Natural killer cell (primary cell): ENCODE data around the gene USP6NL. TPM values are rescaled to one million over a fixed set of nuclear protein-coding genes. Genes with fewer than 3 reads are reported as not detected.

Source experiments
- ATAC-seq, 3 donors: fragments of 150-1000 bp in 2 of 3; fragments of 200-7000 bp in 1 of 3; cut with Tn5 transposase; 1 replicate in 1 of 3; 2 replicates in 2 of 3; pipeline ENCODE4 v1.10.0; 2021; ENCODE audit warnings: mild to moderate bottlenecking in 2 of 3, moderate library complexity in 2 of 3
- DNase-seq, 2 donors: peaks; one replicate each; pipeline versions ENCODE4 v3.0.0 to v3.0.0-alpha.2; 2013 to 2021; ENCODE audit warnings: mixed read lengths in 1 of 2
- H3K27ac ChIP-seq: one replicate; pipeline ENCODE4 v1.5.1; 2013; ENCODE audit warnings: mild to moderate bottlenecking, low read length
- H3K27me3 ChIP-seq: one replicate; pipeline ENCODE4 v1.6.1; 2013; ENCODE audit warnings: low read length; ENCODE audit not compliant: control insufficient read depth, insufficient read depth
- H3K36me3 ChIP-seq: one replicate; pipeline ENCODE4 v1.6.1; 2013; ENCODE audit warnings: low read length; ENCODE audit not compliant: control insufficient read depth, insufficient read depth
- H3K4me1 ChIP-seq: one replicate; pipeline ENCODE4 v1.6.1; 2013; ENCODE audit warnings: low read length; ENCODE audit not compliant: control insufficient read depth, insufficient read depth
- H3K4me3 ChIP-seq: one replicate; pipeline ENCODE4 v1.5.1; 2013; ENCODE audit warnings: low read length
- H3K9me3 ChIP-seq: one replicate; pipeline ENCODE4 v1.6.1; 2013; ENCODE audit warnings: low read length; ENCODE audit not compliant: control insufficient read depth, insufficient read depth
- H3K27ac Mint-ChIP-seq, 2 donors: one replicate each; pipeline ENCODE4 v1.8.0; 2022; ENCODE audit warnings: mild to moderate bottlenecking in 2 of 2, mixed read lengths in 2 of 2, moderate library complexity in 1 of 2
- H3K27me3 Mint-ChIP-seq, 2 donors: one replicate each; pipeline ENCODE4 v1.8.0; 2022; ENCODE audit warnings: low read depth in 2 of 2, mixed read lengths in 2 of 2
- H3K36me3 Mint-ChIP-seq: one replicate; pipeline ENCODE4 v1.8.0; 2022; ENCODE audit warnings: mixed read lengths
- H3K4me1 Mint-ChIP-seq, 2 donors: one replicate each; pipeline ENCODE4 v1.8.0; 2022; ENCODE audit warnings: mixed read lengths in 2 of 2
- H3K4me3 Mint-ChIP-seq: one replicate; pipeline ENCODE4 v1.8.0; 2022; ENCODE audit warnings: mild to moderate bottlenecking, moderate library complexity, mixed read lengths
- H3K9me3 Mint-ChIP-seq, 2 donors: one replicate each; pipeline ENCODE4 v1.8.0; 2022; ENCODE audit warnings: mixed read lengths in 2 of 2
- CTCF ChIP-seq: fragments of 200-600 bp; IDR thresholded peaks from one replicate; pipeline ENCODE4 v1.8.0; 2022; ENCODE audit warnings: antibody characterized with exemption
- WGBS: methylation state at CpG from one replicate; pipeline ENCODE4 v1.1.7; 2013; ENCODE audit warnings: missing lambda C conversion rate; ENCODE audit not compliant: insufficient coverage; 5-methylcytosine and 5-hydroxymethylcytosine counted together
- intact Hi-C: fragments of 100-400 bp; cut with micrococcal nuclease; formaldehyde crosslinking; loops from one replicate; pipeline ENCODE4 v1.14.2; 2022
- total RNA-seq, 4 donors: library from RNA; stranded (reverse); fragments of 120-200 nt in 1 of 4; gene quantifications; one replicate each; pipeline versions ENCODE4 v1.2.3 to v1.2.4, GENCODE V29; 2013 to 2022

USP6NL gene
- total RNA-seq, 3 donors from 2014 or later (not counting 1 experiment from before 2014, with no cell fraction given): 2.3 to 3.7 (median 2.5) TPM

GRCh38 chr10:11520892-11521291 lies 90.6 kb downstream of the USP6NL start:
- TF ChIP-seq CTCF: no peak
- peaks cover 0 to under 1% of the 10 kb centered on the region in 2 donors for H3K27me3 Mint-ChIP-seq
- H3K27ac Mint-ChIP-seq: no peak overlapping the region
- Histone ChIP-seq H3K9me3 (no peaks in the 10 kb centered on the region), H3K27ac (no peak overlapping the region), H3K36me3 (no peaks in the 10 kb centered on the region), H3K27me3 (no peaks in the 10 kb centered on the region), H3K4me3 (no peak overlapping the region), H3K4me1 (no peaks in the 10 kb centered on the region)
- intact Hi-C loops: no loop called here
- no peaks in the 10 kb centered on the region for H3K36me3 Mint-ChIP-seq
- no peak for DNase-seq
- no peaks in the 10 kb centered on the region for H3K4me1 Mint-ChIP-seq
- WGBS: no CpG with 5 or more reads among the region's 1 CpG
- H3K9me3 Mint-ChIP-seq: no peaks in the 10 kb centered on the region
- no peak for ATAC-seq
- H3K4me3 Mint-ChIP-seq: no peak overlapping the region

GRCh38 chr10:11517150-11517549 lies 94.3 kb downstream of the USP6NL start:
- Histone ChIP-seq H3K27ac (no peak overlapping the region), H3K4me1 (no peaks in the 10 kb centered on the region), H3K4me3 (no peak overlapping the region), H3K27me3 (no peaks in the 10 kb centered on the region), H3K36me3 (no peaks in the 10 kb centered on the region), H3K9me3 (no peaks in the 10 kb centered on the region)
- ATAC-seq: no peak
- DNase-seq: no peak
- Mint-ChIP-seq H3K9me3 (no peaks in the 10 kb centered on the region), H3K4me3 (no peak overlapping the region), H3K27ac (no peak overlapping the region), H3K4me1 (no peaks in the 10 kb centered on the region), H3K27me3 (no peaks in the 10 kb centered on the region), H3K36me3 (no peaks in the 10 kb centered on the region)
- WGBS: 86% methylated on average over 1 of the region's 1 CpG
- no peak for TF ChIP-seq CTCF
- intact Hi-C loops: no loop called here

- intact Hi-C loops: no loop called here
- no peak overlapping the region for H3K27ac Mint-ChIP-seq
- no peaks in the 10 kb centered on the region for H3K9me3 Mint-ChIP-seq
- no peak for ATAC-seq
- no peak for TF ChIP-seq CTCF
- Histone ChIP-seq H3K4me1 (no peaks in the 10 kb centered on the region), H3K4me3 (no peak overlapping the region), H3K36me3 (no peaks in the 10 kb centered on the region), H3K27ac (no peak overlapping the region), H3K9me3 (no peaks in the 10 kb centered on the region), H3K27me3 (no peaks in the 10 kb centered on the region)
- DNase-seq: no peak
- no peaks in the 10 kb centered on the region for H3K27me3 Mint-ChIP-seq
- H3K36me3 Mint-ChIP-seq: no peaks in the 10 kb centered on the region
- no peaks in the 10 kb centered on the region for H3K4me1 Mint-ChIP-seq
- WGBS: no CpG with 5 or more reads among the region's 2 CpGs
- H3K4me3 Mint-ChIP-seq: no peak overlapping the region
These were observed 95.1 kb downstream of the USP6NL start for GRCh38 chr10:11516431-11516746.

- TF ChIP-seq CTCF: peak; percentile 85
- Mint-ChIP-seq H3K27me3 (no peaks in the 10 kb centered on the region), H3K36me3 (no peaks in the 10 kb centered on the region), H3K27ac (no peak overlapping the region), H3K4me1 (no peaks in the 10 kb centered on the region), H3K4me3 (no peak overlapping the region), H3K9me3 (no peaks in the 10 kb centered on the region)
- 6% methylated on average over 4 of the region's 5 CpGs for WGBS
- H3K9me3 ChIP-seq: no peaks in the 10 kb centered on the region
- no peak overlapping the region for H3K4me3 ChIP-seq
- no peaks in the 10 kb centered on the region for H3K4me1 ChIP-seq
- DNase-seq: peak in 1 of 2 donors; percentile 81
- no peaks in the 10 kb centered on the region for H3K27me3 ChIP-seq
- peak; percentile 74 to 78 (median 75) for ATAC-seq
- H3K36me3 ChIP-seq: no peaks in the 10 kb centered on the region
- H3K27ac ChIP-seq: no peak overlapping the region
- intact Hi-C loops: loop anchor here (1.0 kb wide), 2 partner anchors 209 to 242 kb away; no protein-coding TSS in a partner anchor
These were observed 95.6 kb downstream of the USP6NL start for GRCh38 chr10:11515596-11516430.
